A549 (cell line): ENCODE results near the gene DTX4.
A peak's percentile ranks its signal among the peaks of the same experiment; 100 is the strongest.

Experiments
- BHLHE40 ChIP-seq: IDR thresholded peaks from 2 replicates; pipeline ENCODE4 v1.6.1; 2012; ENCODE audit warnings: low read depth, low read length, inconsistent platforms
- ESRRA ChIP-seq: fragments of 150-350 bp; IDR thresholded peaks from 2 replicates; pipeline ENCODE4 v1.6.1; 2014; ENCODE audit warnings: mild to moderate bottlenecking, low read length, borderline replicate concordance
- JUN ChIP-seq, 2 experiments: fragments of >200 bp; sonication (Bioruptor Twin); formaldehyde crosslinking; IDR thresholded peaks; 2 replicates in 1 of 2; 3 replicates in 1 of 2; pipeline ENCODE4 v1.6.1; 2016 to 2017
- RAD21 ChIP-seq, 2 experiments: fragments of >200 bp in 1 of 2; sonication (Bioruptor Twin) in 1 of 2; formaldehyde crosslinking in 1 of 2; IDR thresholded peaks in 1 of 2; conservative IDR thresholded peaks in 1 of 2; 2 replicates in 1 of 2; 3 replicates in 1 of 2; pipeline ENCODE4 v1.6.1; 2012 to 2018; ENCODE audit warnings: inconsistent platforms in 1 of 2
- TF ChIP-seq, protein P1 (sequence below): fragments of 450-650 bp; IDR thresholded peaks from 2 replicates; pipeline ENCODE4 v1.6.1; 2014; ENCODE audit warnings: antibody characterized with exemption

DNA sequence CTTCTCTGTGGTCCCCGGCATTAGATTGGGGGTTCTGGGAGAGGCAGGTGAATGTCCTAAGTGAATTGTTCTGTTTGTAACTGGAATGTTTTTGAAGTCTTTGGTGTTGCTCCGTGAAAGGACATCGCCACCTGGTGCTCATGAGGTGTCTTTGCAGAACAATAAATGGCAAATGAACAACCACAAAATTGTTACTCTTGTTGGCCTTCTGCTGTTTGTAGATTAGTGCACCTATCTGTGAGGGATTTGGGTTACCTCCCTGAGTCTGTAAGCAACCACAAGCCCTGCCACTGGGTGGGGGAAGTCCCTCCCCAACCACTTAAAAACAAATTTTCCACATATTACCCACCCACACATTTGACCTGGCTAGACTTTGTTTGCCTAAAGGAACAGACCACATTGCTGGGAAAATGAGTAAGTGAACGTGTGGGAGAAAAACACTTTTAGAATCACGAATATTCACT, 36.1 kb downstream of the DTX4 start:
- TF ChIP-seq RAD21 (conservative IDR thresholded peaks at IDR 0.05 in 1 of 2, IDR thresholded peaks at IDR 0.05 in 1 of 2) (peak; percentile 64 to 70), ESRRA (no peak), BHLHE40 (no peak), JUN (IDR thresholded peaks at IDR 0.05) (no peak)
- TF ChIP-seq, protein P1, sequence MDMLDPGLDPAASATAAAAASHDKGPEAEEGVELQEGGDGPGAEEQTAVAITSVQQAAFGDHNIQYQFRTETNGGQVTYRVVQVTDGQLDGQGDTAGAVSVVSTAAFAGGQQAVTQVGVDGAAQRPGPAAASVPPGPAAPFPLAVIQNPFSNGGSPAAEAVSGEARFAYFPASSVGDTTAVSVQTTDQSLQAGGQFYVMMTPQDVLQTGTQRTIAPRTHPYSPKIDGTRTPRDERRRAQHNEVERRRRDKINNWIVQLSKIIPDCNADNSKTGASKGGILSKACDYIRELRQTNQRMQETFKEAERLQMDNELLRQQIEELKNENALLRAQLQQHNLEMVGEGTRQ = no peak
